ENCODE data around the gene GBA2. TPM values are rescaled to one million over a fixed set of nuclear protein-coding genes. Genes with fewer than 3 reads are reported as not detected.

The GBA2 gene
- total RNA-seq, 1 donor from 2014 or later, result 44.8 TPM

DNA sequence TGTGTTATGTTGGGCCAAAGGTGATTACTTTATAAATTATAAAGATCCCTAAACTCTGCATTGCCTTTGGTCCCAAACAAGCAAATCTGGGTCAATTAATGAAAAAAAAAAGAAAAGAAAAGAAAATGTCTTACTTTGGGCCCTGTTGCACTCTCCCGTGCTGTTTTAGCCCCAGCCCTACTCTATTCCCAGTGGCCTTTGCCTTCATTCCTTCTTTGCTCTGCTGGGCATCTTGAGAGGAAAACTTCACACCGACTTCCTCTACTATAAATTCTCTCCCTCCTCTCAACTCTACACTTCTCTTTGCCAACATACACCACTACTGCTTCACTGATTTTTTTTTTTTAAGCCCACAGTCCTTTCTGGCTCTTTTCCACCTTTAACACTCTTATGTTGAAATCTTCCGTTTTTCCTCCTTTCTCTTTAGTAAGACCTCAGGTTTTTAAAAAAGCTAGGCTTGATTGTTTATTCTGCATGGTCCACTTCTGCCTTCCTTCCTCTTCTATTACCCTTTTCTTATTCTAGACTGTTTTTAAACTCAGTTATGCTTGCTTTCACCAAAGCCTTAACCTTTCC, 9.5 kb upstream of the GBA2 start:
- H3K4me1 Mint-ChIP-seq, result peaks cover 27% of the 10 kb centered on the region
- H3K4me3 Mint-ChIP-seq, result peak overlapping the region; percentile 61
- peak overlapping the region; percentile 94 for H3K4me2 ChIP-seq
- no peak overlapping the region for H2AFZ ChIP-seq (replicated peaks)
- H3K27ac Mint-ChIP-seq, result no peak overlapping the region
- H3K27ac ChIP-seq, result no peak overlapping the region
- peaks cover 60% of the 10 kb centered on the region for H3K79me2 ChIP-seq (ENCODE audit: low read depth)
- no peak for TF ChIP-seq EZH2 (IDR thresholded peaks at IDR 0.05)
- TF ChIP-seq EZH2phosphoT487 (IDR thresholded peaks at IDR 0.05), result no peak
- TF ChIP-seq, protein P1, sequence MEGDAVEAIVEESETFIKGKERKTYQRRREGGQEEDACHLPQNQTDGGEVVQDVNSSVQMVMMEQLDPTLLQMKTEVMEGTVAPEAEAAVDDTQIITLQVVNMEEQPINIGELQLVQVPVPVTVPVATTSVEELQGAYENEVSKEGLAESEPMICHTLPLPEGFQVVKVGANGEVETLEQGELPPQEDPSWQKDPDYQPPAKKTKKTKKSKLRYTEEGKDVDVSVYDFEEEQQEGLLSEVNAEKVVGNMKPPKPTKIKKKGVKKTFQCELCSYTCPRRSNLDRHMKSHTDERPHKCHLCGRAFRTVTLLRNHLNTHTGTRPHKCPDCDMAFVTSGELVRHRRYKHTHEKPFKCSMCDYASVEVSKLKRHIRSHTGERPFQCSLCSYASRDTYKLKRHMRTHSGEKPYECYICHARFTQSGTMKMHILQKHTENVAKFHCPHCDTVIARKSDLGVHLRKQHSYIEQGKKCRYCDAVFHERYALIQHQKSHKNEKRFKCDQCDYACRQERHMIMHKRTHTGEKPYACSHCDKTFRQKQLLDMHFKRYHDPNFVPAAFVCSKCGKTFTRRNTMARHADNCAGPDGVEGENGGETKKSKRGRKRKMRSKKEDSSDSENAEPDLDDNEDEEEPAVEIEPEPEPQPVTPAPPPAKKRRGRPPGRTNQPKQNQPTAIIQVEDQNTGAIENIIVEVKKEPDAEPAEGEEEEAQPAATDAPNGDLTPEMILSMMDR (IDR thresholded peaks at IDR 0.05), result no peak
- no peaks in the 10 kb centered on the region for H3K36me3 ChIP-seq
- no peaks in the 10 kb centered on the region for H3K9me3 Mint-ChIP-seq
- H3K27me3 ChIP-seq, result no peaks in the 10 kb centered on the region
- peak overlapping the region; percentile 68 for H3K4me3 ChIP-seq
- DNase-seq (ENCODE audit: low spot score), result no peak
- peaks cover 32% of the 10 kb centered on the region for H3K4me1 ChIP-seq
- H4K20me1 ChIP-seq (ENCODE audit: low read depth), result peaks cover 11% of the 10 kb centered on the region
- H3K9me3 ChIP-seq (ENCODE audit: low read depth), result no peaks in the 10 kb centered on the region
- H3K36me3 Mint-ChIP-seq, result peaks cover 20% of the 10 kb centered on the region
- peaks cover 41% of the 10 kb centered on the region for H3F3A ChIP-seq (ENCODE audit: low read depth)
- no peak overlapping the region for H3K9ac ChIP-seq
- no peaks in the 10 kb centered on the region for H3K27me3 Mint-ChIP-seq (ENCODE audit: insufficient read depth, low read depth)

DNA sequence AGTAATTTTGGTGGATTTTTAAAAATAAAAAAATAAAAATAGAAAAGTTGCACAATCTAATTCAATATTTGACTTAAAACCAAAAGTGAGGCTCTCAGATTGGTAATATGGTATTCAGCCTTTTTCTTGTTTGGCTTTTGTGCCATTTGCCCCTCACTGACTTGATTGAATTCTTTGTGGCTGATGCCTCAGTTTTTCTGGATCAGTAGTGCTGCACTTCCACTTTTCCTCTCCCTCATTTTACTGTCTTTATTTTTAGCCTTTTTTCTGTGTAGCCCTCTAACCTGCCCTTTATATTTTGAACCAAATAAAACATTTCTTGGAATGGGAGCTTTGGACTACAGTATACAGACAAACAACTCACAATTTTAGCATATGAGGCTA, 8.9 kb upstream of the GBA2 start:
- peak overlapping the region; percentile 83 for H3K27ac ChIP-seq

DNA sequence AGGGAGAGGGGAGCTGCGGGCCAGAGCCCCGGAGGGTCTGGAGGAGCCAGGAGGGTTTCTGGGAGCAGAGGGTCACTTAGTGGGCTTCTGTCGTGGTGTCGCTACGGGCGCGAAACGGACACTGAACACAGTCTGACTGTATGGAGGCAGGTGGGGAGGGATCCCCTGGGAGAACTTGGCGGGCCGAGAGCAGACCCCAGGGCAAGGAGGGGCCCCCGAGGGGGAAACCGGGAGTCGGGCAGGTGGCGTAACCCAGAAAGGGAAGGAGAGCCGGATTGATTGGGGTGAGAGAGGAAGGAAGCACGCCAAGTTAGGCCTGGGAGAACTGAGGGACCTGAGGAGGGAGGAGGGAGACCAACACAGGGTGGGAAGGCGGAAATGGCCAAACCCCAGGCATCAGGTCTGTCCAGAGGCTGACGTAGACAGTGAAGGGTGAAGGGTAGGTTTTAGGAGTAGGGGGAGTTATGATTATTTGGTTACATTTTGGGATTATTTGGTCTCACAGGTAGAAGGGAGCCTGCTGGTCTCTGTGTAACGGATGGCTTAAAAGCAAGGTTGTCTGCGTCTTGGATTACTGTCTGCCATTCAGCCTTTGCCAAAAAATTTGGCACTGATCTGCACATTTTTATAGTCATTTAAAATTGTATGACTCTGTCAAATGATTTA, 8.3 kb upstream of the GBA2 start:
- peak; percentile 59 for DNase-seq (ENCODE audit: low spot score)
- H3K36me3 ChIP-seq, result no peaks in the 10 kb centered on the region

More for the DNA sequence above, 8.9 kb upstream of the GBA2 start:
- Histone ChIP-seq H3K79me2 (ENCODE audit: low read depth) (peaks cover 53% of the 10 kb centered on the region), H3K4me3 (peak overlapping the region; percentile 68), H2AFZ (replicated peaks) (no peak overlapping the region), H3K27me3 (no peaks in the 10 kb centered on the region), H3K4me1 (peaks cover 27% of the 10 kb centered on the region), H3K4me2 (peak overlapping the region; percentile 94), H3K36me3 (no peaks in the 10 kb centered on the region), H3K9ac (peak overlapping the region; percentile 41), H3K9me3 (ENCODE audit: low read depth) (no peaks in the 10 kb centered on the region), H4K20me1 (ENCODE audit: low read depth) (peaks cover 5% of the 10 kb centered on the region), H3F3A (ENCODE audit: low read depth) (peaks cover 38% of the 10 kb centered on the region)
- Mint-ChIP-seq H3K4me3 (peak overlapping the region; percentile 93), H3K4me1 (peaks cover 27% of the 10 kb centered on the region), H3K9me3 (no peaks in the 10 kb centered on the region), H3K27ac (no peak overlapping the region), H3K27me3 (ENCODE audit: insufficient read depth, low read depth) (no peaks in the 10 kb centered on the region), H3K36me3 (peaks cover 24% of the 10 kb centered on the region)
- DNase-seq (ENCODE audit: low spot score), result no peak
- no peak for TF ChIP-seq EZH2phosphoT487 (IDR thresholded peaks at IDR 0.05)
- no peak for TF ChIP-seq EZH2 (IDR thresholded peaks at IDR 0.05)
- TF ChIP-seq, protein P1 (IDR thresholded peaks at IDR 0.05), result no peak

More for the DNA sequence above, 8.3 kb upstream of the GBA2 start:
- Histone ChIP-seq H3K27ac (peak overlapping the region; percentile 83), H3K27me3 (no peaks in the 10 kb centered on the region), H3F3A (ENCODE audit: low read depth) (peaks cover 33% of the 10 kb centered on the region), H3K4me1 (peaks cover 22% of the 10 kb centered on the region), H4K20me1 (ENCODE audit: low read depth) (no peaks in the 10 kb centered on the region), H3K79me2 (ENCODE audit: low read depth) (peaks cover 49% of the 10 kb centered on the region), H2AFZ (replicated peaks) (peak overlapping the region; percentile 47), H3K4me3 (peak overlapping the region; percentile 68), H3K9me3 (ENCODE audit: low read depth) (no peaks in the 10 kb centered on the region), H3K4me2 (peak overlapping the region; percentile 94), H3K9ac (peak overlapping the region; percentile 41)
- H3K36me3 Mint-ChIP-seq, result peaks cover 26% of the 10 kb centered on the region
- TF ChIP-seq, protein P1 (IDR thresholded peaks at IDR 0.05), result no peak
- no peak for TF ChIP-seq EZH2 (IDR thresholded peaks at IDR 0.05)
- TF ChIP-seq EZH2phosphoT487 (IDR thresholded peaks at IDR 0.05), result no peak
- H3K4me3 Mint-ChIP-seq, result peak overlapping the region; percentile 93
- no peaks in the 10 kb centered on the region for H3K27me3 Mint-ChIP-seq (ENCODE audit: insufficient read depth, low read depth)
- peak overlapping the region; percentile 96 for H3K27ac Mint-ChIP-seq
- peaks cover 27% of the 10 kb centered on the region for H3K4me1 Mint-ChIP-seq
- no peaks in the 10 kb centered on the region for H3K9me3 Mint-ChIP-seq
